Esophagus squamous epithelium (tissue), 5 donors: ENCODE measurements around the gene IRX2. TPM values are rescaled to one million over a fixed set of nuclear protein-coding genes. Genes with fewer than 3 reads are reported as not detected.

ENCODE experiments used
- DNase-seq: peaks from one replicate; lab custom pipeline; 2025; lab: John Stamatoyannopoulos, UW
- H3K27ac ChIP-seq, 4 donors: fragments of 200-600 bp; sonication (generic); one replicate each; pipeline ENCODE4 v1.5.1; 2016 to 2019; ENCODE audit warnings: mild to moderate bottlenecking in 1 of 4
- H3K27me3 ChIP-seq, 4 donors: fragments of 200-600 bp; sonication (generic); 1 replicate in 3 of 4; 2 replicates in 1 of 4; pipeline versions ENCODE4 v1.5.1 to v1.6.0; 2017 to 2021; ENCODE audit warnings: antibody characterized with exemption in 1 of 4
- H3K36me3 ChIP-seq, 3 donors: fragments of 200-600 bp; sonication (generic); one replicate each; pipeline ENCODE4 v1.5.1; 2016 to 2019
- H3K4me1 ChIP-seq, 3 donors: fragments of 200-600 bp; sonication (generic); one replicate each; pipeline ENCODE4 v1.5.1; 2017 to 2019
- H3K4me3 ChIP-seq, 4 donors: fragments of 200-600 bp; sonication (generic); 1 replicate in 3 of 4; 2 replicates in 1 of 4; pipeline ENCODE4 v1.5.1; 2016 to 2019; ENCODE audit warnings: mild to moderate bottlenecking in 2 of 4, moderate library complexity in 1 of 4
- H3K9me3 ChIP-seq, 3 donors: fragments of 200-600 bp; sonication (generic); one replicate each; pipeline ENCODE4 v1.5.1; 2016 to 2019
- CTCF ChIP-seq, 6 experiments: fragments of 450-650 bp in 4 of 6; fragments of 200-600 bp in 2 of 6; sonication (generic) in 2 of 6; IDR thresholded peaks; one replicate each; pipeline ENCODE4 v1.5.1; 2016 to 2019; ENCODE audit warnings: antibody characterized with exemption in 6 of 6, mild to moderate bottlenecking in 4 of 6, moderate library complexity in 4 of 6
- POLR2A ChIP-seq, 4 donors: fragments of 450-650 bp; IDR thresholded peaks; one replicate each; pipeline ENCODE4 v1.6.1; 2017; ENCODE audit warnings: antibody characterized with exemption in 4 of 4, mild to moderate bottlenecking in 4 of 4, moderate library complexity in 3 of 4
- WGBS, 2 donors: methylation state at CpG; one replicate each; pipeline ENCODE4 v1.1.5; 2018; 5-methylcytosine and 5-hydroxymethylcytosine counted together
- intact Hi-C: fragments of 100-400 bp; cut with DNase I; formaldehyde crosslinking; loops from one replicate; pipeline ENCODE4 v1.15.0; 2022
- total RNA-seq, 4 donors: library from RNA; depleted of rRNA; stranded (reverse); fragments of >200 nt; gene quantifications; one replicate each; pipeline ENCODE4 v1.1.0, GENCODE V29; 2016
- donor health status: DM: yes; HTN: yes; CAD: no.

The IRX2 gene
- total RNA-seq, 4 donors from 2014 or later: 5.0 to 7.6 (median 6.0) TPM

DNA sequence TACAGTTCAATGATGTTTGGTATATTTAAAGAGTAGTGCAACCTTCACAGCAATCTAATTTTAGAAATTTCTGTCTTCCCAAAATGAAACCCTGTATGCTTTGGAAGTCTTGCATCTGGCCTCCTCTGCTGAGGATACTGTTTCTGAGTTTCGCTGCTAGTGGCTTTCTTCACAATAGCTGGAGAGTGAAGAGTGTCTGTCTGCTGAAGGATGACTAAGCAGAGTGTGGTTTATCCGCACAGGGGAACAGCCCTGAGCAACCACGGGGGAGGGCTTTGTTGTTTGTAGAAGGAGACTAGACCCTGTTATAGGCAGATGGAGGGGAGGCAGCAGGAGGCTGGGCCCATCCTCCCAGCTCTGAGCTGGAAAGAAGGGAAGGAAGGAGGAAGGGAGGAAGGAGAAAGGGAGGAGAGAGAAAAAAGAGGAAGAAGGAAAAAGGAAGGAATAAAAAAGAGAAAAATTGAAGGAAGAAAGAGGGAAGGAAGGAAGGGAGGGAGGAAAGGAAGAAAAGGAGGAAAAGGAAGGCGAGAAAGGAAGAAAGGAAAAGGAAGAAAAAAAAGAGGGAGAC is 10.5 kb upstream of the IRX2 start:
- H3K27me3 ChIP-seq: peaks cover 0 to 65% (median 0%) of the 10 kb centered on the region in 4 donors
- WGBS, 2 donors: 32 to 34% methylated on average over 4 of the region's 4 CpGs
- intact Hi-C loops: no loop called here

GRCh38 chr5:2759696-2760461 is 8.4 kb upstream of the IRX2 start:
- H3K4me1 ChIP-seq: peaks cover 8 to 33% (median 17%) of the 10 kb centered on the region in 3 donors
- intact Hi-C loops: no loop called here
- no peak for DNase-seq
- WGBS, 2 donors: 64 to 68% methylated on average over 6 to 10 of the region's 11 CpGs
- H3K36me3 ChIP-seq: no peaks in the 10 kb centered on the region
- no peak overlapping the region for H3K27ac ChIP-seq
- peaks cover 0 to 84% (median 4%) of the 10 kb centered on the region in 4 donors for H3K27me3 ChIP-seq
- no peaks in the 10 kb centered on the region for H3K9me3 ChIP-seq
- no peak overlapping the region for H3K4me3 ChIP-seq
- TF ChIP-seq POLR2A (IDR thresholded peaks at IDR 0.05): no peak
- TF ChIP-seq CTCF (IDR thresholded peaks at IDR 0.05): no peak

More for the DNA sequence above, 10.5 kb upstream of the IRX2 start:
- Histone ChIP-seq H3K4me1 (peaks cover 0 to 12% (median 3%) of the 10 kb centered on the region in 3 donors), H3K4me3 (no peak overlapping the region), H3K36me3 (no peaks in the 10 kb centered on the region), H3K9me3 (no peaks in the 10 kb centered on the region), H3K27ac (no peak overlapping the region)
- TF ChIP-seq CTCF (IDR thresholded peaks at IDR 0.05) (no peak), POLR2A (IDR thresholded peaks at IDR 0.05) (no peak)
- DNase-seq: no peak

DNA sequence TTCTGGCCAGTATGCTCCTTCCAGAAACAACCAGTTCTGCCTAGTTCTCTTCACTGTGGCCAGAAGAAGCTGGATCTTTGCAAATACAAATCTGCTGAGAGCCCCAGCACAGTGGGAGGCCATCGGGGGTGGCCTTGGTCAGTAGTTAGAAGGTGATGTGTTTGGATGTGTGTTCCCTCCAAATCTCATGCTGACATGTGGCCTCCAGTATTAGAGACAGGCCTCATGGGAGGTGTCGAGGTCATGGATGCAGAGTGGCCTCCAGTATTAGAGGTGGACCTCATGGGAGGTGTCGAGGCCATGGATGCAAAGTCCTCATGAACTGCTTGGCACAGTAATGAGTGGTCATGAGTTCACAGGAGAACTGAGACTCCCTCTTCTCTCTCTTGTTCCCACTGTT is 7.6 kb upstream of the IRX2 start:
- intact Hi-C loops: no loop called here
- TF ChIP-seq CTCF (IDR thresholded peaks at IDR 0.05) (no peak), POLR2A (IDR thresholded peaks at IDR 0.05) (no peak)

DNA sequence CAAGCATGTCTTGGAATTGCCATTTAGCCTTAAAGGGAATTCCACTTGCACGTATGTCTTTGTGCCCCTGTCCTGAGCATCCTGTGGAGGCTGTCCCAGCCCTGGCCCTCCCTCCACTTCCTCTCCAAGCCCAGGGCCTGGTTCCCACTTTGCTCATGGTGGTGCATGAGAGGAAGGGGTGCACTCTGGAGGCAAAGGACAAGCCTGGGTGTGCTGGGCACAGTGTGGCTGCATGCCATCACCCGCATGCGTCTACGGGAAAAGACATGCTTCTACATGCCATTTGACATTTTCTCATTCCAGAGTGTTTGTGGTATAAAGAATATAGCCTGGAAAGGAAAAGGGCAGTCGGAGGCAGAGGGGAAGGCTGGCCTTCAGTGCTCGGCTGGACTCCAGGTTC is 7.2 kb upstream of the IRX2 start:
- Histone ChIP-seq H3K36me3 (no peaks in the 10 kb centered on the region), H3K9me3 (no peaks in the 10 kb centered on the region), H3K27me3 (peaks cover 0 to 90% (median 10%) of the 10 kb centered on the region in 4 donors), H3K4me1 (peaks cover 8 to 37% (median 18%) of the 10 kb centered on the region in 3 donors), H3K4me3 (no peak overlapping the region), H3K27ac (no peak overlapping the region)
- intact Hi-C loops: no loop called here
- DNase-seq: no peak
- 55 to 69% methylated on average over 6 of the region's 6 CpGs for WGBS, 2 donors
- TF ChIP-seq CTCF (IDR thresholded peaks at IDR 0.05) (no peak), POLR2A (IDR thresholded peaks at IDR 0.05) (no peak)

More for the DNA sequence above, 7.6 kb upstream of the IRX2 start:
- no peaks in the 10 kb centered on the region for H3K9me3 ChIP-seq
- H3K27ac ChIP-seq: no peak overlapping the region
- no peak overlapping the region for H3K4me3 ChIP-seq
- peaks cover 0 to 85% (median 8%) of the 10 kb centered on the region in 4 donors for H3K27me3 ChIP-seq
- no peaks in the 10 kb centered on the region for H3K36me3 ChIP-seq
- H3K4me1 ChIP-seq: peaks cover 8 to 37% (median 18%) of the 10 kb centered on the region in 3 donors
- no peak for DNase-seq
- 71 to 83% methylated on average over 3 of the region's 3 CpGs for WGBS, 2 donors
